Activated CD4-positive, alpha-beta T cell treated with anti-CD3 and anti-CD28 coated beads for 4 hours (primary cell): ENCODE data around the gene RBL1.
A peak's percentile ranks its signal among the peaks of the same experiment; 100 is the strongest.
"Not testable (repeated sequence)": the region's sequence is repeated elsewhere in the genome, so short reads cannot be mapped to it uniquely, and the experiment has no call there.

Source experiments
- DNase-seq, 2 donors: peaks; one replicate each; pipeline ENCODE4 v3.0.0-alpha.2; 2020

The RBL1 gene

DNA sequence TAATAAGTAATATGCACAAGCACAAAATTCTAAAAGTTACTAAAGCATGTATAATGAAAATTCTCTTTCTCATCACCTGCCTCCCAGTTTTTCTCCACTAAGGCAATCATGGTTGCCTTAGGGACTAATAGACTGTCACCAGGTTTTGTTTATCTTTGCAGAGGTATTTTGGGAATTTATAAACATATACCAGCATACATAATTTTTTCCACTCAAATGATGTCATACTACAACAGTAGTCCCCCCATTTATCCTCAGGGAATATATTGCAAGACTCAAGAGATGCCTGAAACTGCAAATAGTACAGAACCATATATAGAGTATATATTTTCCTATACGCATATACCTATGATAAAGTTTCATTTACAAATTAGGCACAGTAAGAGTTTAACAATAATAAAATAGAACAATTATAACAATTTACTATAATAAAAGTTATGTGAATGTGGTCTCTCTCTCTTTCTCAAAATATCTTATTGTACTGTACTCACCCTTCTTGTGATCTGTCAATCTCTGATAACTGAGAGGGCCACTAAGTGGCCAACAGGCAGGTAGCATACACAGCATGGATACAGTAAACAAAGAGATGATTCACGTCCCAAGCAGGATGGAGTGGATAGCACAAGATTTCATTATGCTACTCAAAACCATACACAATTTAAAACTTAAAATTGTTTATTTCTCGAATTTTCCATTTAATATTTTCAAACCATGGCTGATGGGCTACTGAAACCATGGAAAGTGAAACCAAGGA is 19.7 kb downstream of the RBL1 start:
- no peak for DNase-seq

DNA sequence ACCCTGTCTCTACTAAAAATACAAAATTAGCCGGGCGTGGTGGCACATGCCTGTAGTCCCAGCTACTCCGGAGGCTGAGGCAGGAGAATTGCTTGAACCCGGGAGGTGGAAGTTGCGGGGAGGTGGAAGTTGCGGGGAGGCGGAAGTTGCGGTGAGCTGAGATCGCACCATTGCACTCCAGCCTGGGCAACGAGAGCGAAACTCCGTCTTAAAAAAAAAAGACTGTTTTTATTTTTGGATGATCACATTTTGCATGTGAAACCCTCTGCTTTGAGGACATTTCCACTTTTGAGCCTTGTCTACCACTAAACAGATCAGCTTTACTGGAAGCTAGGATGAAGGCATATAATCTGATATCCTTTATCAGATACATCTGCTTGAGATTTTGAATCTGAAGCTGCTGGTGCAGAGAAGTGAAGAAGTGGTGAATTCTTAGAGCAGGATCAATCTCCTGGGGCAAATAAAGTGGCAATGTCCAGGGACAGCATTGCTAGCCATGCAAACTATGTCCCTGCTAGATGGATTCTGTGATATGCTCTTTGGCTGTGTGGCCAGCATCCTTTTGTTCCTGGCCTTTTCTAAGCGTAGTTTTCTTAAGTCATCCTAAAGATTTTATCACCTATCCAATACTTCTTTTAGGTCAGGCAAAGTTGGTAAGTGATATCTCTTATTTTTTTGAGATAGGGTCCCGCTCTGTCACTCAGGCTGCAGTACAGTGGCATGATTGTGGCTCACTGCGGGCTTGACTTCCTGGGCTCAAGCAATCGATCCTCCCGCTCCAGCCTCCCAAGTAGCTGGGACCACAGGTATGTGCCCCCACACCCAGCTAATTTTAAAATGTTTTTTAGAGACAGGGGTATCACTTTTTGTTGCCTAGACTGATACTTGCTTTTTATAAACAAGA is 23.3 kb downstream of the RBL1 start:
- DNase-seq, result no peak

DNA sequence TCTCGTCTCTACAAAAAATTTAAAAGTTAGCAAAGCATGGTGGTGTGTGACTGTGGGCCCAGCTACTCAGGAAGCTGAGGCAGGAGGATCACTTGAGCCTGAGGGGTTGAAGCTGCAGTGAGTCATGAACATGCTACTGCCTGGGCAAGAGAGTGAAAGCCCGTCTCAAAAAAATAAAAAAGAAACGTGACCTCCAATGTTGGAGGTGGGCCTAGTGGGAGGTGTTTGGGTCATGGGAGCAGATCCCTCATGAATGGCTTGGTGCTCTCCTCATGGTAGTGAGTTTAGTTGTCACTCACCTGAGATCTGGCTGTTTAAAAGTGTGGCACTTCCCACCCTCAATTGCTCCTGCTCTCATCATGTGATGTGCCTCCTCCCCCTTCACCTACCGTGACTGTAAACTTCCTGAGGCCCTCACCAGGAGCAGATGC is 24.3 kb downstream of the RBL1 start:
- DNase-seq, result peak; percentile 24 to 39

DNA sequence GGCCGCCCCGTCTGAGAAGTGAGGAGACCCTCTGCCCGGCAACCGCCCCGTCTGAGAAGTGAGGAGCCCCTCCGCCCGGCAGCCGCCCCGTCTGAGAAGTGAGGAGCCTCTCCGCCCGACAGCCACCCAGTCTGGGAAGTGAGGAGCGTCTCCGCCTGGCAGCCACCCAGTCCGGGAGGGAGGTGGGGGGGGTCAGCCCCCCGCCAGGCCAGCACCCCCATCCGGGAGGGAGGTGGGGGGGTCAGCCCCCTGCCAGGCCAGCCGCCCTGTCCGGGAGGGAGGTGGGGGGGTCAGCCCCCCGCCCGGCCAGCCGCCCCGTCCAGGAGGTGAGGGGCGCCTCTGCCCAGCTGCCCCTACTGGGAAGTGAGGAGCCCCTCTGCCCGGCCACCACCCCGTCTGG is 26.2 kb downstream of the RBL1 start:
- not testable (repeated sequence) for DNase-seq

DNA sequence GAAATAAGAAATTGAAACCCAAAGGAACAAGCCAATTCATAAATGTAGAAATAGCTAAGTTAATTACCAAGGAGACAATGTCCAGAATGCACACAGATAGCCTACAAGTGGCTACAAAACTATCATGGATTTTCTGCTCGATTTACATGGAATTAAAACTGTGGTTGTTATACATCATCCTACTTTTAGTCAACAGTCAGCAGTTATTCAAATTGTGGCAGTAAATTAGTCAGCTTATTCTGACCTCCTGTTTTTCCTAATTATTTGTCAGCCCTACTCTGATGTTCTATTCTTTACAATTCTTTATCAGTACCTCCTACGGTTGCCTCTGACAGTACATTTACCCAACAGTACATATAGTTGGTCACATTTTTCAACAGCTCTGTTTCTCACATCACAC is 29.6 kb downstream of the RBL1 start:
- no peak for DNase-seq

DNA sequence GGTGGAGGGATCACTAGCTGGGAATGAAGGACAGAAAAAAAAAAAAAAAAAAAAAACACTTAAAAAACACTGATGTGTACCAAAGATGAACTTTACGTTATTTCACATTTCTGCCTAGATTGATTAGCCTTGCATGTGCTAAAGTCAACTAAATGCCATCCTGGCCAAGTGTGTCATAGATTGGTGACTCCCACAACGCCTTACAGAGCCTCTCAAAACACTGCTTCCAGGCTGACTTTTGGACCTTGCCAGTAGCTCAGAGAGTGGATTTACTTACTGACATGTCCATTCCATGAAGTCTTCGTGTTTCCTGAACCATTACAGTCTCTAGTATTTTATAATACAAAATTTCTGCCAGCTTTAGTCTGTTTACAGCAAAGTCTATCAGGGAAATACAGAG is 40.5 kb downstream of the RBL1 start:
- no peak for DNase-seq

DNA sequence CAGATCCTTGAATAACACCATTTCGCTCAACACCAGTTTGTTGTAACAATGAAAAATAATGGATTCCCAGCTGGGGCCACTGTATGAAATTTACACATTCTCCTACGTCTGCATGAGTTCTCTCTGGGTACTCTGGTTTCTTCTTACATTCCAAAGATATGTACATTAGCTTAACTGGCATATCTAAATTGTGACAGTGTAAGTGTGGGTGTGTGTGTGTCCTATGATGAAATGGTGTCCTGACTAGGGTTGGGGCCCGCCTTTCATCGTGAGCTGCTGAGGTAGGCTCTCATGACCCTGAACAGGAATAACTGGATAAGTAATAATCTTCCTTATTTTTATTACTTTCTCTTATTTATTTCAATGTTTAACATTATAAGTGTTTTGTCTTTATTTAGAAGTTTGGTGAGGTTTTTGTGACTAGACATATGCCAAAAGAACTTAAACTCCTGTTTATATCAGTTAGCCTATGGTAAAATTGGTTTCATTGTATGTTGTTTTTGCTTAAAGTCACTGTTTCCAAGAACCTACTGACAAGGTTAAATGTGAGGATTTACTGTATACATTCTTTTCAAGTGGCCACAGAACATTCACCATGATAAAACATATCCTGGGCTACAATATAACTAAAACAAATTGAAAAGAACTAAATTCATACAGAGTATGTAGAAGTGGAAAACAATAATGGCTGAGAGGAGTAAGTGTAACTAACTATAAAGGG is 42.4 kb downstream of the RBL1 start:
- DNase-seq, result no peak

DNA sequence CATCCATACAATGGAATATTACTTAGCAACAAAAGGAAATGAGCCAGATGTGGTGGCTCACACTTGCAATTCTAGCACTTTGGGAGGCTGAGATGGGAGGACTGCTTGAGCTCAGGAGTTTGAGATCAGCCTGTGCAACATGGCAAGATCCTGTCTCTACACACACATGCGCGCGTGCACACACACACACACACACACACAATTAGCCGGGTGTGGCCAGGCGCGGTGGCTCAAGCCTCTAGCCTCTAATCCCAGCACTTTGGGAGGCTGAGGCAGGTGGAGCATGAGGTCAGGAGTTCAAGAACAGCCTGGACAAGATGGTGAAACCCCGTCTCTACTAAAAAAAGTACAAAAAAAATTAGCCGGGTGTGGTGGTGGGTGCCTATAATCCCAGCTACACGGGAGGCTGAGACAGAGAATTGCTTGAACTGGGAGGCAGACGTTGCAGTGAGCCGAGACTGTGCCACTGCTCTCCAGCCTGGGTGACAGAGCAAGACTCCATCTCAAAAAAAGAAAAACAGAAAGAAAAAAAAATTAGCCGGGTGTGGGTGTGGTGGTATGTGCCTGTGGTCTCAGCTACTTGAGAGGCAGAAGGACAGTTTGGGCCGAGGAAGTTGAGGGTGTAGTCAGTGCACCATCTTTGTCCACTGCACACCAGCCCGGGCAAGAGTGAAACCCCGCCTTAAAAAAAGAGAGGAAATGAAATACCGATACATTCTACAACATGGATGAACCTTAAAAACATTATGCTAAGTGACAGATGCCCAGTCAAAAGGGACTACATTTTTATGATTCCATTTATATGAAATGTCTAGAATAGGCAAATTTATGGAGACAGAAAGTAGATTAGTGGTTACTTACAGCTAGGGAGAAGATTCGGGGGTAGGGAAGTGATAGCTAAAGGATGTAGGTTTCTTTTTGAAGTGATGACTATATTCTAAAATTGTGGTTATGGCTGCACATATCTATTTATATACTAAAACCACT is 52.5 kb downstream of the RBL1 start:
- peak in 1 of 2 donors; percentile 17 for DNase-seq

DNA sequence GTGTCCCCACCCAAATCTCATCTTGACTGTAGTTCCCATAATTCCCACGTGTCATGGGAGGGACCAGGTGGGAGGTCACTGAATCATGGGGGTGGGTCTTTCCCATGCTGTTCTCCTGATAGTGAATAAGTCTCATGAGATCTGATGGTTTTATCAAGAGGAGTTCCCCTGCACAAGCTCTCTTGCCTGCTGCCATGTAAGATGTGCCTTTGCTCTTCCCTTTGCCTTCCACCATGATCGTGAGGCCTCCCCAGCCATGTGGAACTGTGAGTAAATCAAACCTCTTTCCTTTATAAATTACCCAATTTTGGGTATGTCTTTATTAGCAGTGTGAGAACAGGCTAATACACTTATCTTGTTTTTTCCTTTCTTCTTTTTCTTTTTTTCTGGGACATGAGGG is 56.4 kb downstream of the RBL1 start:
- DNase-seq, result not testable (repeated sequence)

DNA sequence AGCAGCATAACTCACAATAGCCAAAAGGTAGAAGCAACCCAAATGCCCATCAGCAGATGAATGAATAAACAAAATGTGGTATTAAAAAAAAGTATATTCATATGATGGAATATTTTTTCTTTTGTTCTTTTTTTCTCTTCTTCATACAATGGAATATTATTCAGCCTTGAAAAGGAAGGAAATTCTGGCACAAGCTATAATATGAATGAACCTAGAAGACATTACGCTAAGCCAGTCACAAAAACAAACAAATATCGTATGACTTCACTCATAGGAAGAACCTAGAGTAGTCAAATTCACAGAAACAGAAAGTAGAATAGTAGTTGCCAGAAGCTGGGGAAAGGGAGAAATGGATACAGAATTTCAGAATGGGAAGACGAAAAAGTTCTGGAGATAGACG is 63.7 kb downstream of the RBL1 start:
- no peak for DNase-seq

DNA sequence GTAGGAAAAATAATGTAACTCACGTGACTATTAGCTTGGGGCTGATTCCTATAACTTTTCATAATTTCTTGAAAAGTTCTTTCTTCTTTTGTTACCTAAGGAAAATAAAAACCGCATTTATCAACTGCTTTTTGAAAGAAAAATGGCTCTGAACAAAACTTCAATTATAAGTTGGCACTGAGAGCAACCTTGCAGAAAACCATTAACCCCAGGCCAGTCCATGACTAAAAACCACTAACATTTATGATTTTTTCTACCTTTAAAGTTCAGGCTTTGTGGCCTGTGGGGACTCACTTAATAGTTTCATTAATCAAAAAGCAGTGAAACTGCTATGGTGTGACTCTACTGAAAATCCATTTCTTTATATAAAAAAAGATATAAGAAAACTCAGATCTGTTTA is 75.2 kb downstream of the RBL1 start:
- no peak for DNase-seq

DNA sequence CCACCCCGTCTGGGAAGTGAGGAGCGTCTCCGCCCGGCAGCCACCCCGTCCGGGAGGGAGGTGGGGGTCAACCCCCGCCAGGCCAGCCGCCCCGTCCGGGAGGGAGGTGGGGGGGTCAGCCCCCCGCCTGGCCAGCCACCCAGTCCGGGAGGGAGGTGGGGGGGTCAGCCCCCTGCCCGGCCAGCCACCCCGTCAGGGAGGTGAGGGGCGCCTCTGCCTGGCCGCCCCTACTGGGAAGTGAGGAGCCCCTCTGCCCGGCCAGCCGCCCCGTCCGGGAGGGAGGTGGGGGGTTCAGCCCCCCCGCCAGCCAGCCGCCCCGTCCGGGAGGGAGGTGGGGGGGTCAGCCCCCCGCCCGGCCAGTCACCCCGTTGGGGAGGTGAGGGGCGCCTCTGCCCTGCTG is 83.2 kb downstream of the RBL1 start:
- DNase-seq, result not testable (repeated sequence)

DNA sequence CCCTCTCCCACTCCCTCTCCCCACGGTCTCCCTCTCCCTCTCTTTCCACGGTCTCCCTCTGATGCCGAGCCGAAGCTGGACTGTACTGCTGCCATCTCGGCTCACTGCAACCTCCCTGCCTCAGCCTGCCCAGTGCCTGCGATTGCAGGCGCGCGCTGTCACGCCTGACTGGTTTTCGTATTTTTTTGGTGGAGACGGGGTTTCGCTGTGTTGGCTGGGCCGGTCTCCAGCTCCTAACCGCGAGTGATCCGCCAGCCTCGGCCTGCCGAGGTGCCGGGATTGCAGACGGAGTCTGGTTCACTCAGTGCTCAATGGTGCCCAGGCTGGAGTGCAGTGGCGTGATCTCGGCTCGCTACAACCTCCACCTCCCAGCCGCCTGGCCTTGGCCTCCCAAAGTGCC is 83.9 kb downstream of the RBL1 start:
- not testable (repeated sequence) for DNase-seq

DNA sequence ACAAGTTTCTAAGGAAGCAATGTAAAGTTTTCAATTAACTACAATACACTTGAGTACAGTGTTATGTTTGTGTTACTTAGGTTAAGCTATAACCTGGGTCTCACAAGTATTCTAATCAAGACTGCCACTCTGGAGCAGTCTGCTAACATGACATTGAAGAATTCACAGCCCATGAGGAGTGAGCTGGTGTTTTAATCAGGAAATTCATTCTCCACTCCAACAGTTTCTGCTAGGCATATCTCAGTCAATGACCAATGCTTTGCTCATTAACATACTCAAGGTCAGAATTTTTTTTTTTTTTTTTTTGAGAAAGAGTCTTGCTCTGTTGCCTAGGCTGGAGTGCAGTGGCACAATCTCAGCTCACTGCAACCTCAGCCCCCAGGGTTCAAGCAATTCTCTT is 84.7 kb downstream of the RBL1 start:
- DNase-seq, result no peak

DNA sequence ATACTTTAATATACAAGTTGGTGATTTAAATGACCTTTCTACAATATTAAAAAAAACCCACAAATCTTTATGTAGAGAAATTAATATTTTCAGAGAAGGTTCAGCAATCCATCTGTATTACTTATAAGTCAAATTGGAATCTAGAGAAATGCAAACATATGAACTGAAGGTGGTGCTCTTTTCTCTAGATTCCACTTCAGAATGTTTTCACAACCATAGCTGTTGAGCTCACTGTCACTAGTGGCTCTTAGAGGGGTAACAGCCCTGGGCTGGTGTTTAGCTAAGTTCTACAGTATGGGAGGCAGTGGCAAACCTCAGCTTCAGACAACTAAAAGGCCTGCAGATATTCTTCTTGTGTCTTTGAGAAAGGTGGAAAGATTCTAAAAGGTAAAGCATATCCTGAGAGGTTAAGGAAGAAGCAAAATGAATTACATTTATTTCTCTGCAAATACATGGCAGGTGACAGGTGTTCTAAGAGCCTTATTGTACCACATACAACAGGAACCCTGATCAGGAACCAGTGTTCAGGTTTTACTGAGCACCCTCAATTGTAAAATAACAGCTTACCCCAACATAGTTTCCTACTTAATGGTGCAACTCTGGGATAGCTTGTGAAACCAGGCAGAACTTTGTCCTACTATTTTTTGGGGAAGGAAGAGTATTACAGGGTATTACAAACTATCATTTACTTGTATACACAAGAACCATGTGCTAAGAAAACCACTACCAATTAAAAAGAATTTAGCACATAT is 87.7 kb downstream of the RBL1 start:
- DNase-seq, result peak in 1 of 2 donors; percentile 12

DNA sequence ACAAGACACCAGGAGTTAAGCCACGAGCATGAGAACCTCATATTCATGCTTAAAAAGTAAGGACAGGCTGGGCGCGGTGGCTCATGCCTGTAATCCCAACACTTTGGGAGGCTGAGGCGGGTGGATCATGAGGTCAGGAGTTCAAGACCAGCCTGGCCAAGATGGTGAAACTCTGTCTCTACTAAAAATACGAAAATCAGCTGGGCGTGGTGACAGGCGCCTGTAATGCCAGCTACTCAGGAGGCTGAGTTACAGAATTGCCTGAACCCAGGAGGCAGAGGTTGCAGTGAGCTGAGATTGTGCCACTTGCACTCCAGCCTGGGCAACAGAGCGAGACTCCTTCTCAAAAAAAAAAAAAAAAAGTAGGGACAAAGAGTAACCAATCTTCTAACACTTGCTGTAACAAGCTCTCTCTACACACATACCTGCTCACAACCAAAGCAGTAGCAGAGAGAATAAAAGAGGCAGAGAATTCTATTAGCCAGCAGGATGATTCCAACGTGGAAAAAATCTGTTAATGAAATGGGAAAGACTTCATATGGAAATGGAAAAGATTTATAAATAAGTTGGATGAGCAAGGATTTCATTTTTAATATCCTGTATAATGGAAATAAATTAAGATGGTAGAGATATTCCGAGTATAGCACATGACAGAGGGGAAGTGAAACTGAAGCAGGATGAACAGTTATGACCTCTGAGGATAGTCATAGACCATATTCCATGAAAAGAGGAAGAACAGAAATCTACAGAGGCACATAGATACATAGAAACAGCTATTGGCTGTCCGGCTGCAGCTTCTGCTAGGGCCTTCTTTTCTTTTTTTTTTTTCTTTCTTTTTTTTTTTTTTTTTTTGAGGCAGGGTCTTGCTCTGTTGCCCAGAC is 90.5 kb downstream of the RBL1 start:
- not testable (repeated sequence) for DNase-seq

DNA sequence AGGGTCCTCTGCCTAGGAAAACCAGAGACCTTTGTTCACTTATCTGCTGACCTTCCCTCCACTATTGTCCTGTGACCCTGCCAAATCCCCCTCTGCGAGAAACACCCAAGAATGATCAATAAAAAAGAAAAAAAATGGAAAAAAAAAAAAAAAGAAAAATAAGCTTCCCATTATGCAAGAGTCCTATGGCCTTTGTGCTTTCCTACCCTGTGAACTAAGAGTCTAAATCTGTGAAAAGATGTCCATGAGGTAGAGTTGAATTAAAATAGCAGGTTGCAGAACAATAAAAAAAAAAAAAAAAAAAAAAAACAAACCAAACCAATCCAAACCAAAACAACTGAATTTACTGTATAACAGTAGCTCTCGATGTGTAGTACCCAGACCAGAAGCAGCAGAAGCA is 94.2 kb downstream of the RBL1 start:
- DNase-seq, result not testable (repeated sequence)

DNA sequence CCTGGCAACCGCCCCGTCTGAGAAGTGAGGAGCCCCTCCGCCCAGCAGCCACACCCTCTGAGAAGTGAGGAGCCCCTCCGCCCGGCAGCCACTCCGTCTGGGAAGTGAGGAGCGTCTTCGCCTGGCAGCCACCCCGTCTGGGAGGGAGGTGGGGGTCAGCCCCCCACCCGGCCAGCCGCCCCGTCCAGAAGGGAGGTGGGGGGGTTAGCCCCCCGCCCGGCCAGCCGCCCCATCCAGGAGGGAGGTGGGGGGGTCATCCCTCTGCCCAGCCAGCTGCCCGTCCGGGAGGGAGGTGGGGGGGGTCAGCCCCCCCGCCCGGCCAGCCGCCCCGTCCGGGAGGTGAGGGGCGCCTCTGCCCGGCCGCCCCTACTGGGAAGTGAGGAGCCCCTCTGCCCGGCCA is 95.6 kb downstream of the RBL1 start:
- DNase-seq, result not testable (repeated sequence)

DNA sequence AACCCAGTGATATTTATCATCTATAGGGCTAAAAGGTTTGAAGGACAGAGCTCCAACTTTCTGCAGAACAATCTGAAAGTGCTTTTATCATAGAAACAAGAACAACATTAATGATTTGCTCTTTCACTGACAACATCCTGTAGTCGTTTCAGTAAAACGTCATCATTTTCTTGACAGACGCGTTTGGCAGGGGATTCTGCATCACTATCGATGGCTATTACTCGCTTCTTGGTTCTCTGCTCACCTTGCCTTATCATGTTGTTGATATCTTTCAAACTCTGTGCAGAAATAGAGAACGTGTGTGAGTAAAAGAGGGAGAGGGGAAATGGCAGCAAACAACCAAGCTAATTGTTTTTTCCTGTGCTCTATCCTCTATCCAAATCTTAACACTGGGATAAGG is 97.1 kb downstream of the RBL1 start:
- DNase-seq, result no peak

DNA sequence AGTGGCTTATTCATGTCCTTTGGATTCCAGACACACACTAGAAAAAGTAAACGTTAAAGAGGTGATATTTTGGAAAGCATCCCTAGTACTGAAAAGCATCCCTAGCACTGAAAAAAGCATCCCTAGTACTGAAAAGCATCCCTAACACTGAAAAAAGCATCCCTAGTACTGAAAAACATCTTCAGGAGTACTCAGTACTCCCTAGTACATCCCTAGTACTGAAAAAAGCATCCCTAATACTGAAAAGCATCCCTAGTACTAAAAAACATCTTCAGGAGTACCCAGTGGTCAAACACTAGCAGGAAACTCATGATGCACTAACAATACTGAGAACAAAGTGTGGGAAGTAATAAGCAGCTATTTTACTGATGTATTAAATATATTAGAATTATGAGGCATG is 98.7 kb downstream of the RBL1 start:
- DNase-seq, result no peak
